Measurements from ENCODE around the gene MRPS10.

The MRPS10 gene

DNA sequence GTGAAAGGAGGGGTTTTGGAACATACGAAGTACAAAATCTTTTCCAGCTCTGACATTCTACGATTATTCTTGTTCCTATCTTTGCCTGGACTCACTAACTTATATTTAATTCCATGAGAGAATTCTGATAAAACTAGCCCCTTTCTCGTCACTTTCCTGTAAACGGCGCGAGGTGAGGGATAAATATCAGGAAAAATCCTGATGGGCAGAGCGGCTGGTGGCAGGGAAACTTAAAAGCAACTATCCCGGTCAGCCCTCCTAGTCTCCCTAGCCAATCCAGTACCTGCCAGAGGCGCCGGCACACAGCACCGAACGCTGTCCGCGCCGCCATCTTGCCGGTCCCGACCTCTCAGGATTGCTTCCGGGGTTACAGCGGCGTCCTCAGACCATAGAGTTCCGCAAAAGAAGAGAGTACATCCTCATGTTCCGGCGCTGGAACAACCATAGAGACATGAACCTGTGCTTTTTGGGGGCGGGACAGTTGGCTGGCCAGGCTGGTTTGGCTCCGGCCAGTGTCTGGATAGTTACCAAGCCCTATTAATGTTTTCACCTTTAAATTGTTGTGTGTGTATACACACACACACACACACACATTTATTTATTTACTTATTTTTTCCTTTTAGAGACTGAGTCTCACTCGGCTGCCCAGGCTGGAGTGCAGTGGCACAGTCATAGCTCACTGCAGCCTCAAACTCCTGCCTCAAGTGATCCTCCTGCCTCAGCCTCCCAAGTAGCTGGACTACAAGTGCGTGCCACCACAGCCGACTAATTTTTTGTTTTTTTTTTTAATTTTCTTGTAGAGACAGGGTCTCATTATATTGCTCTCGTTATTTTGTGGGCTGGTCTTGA, at the start of gene MRPS10:
TSS of gene MRPS10 (minus strand) at position 343 of the 849 bp plus-strand sequence. CDS start at position 331, 12 bp downstream.
- DNase-seq, result peak; percentile 92

DNA sequence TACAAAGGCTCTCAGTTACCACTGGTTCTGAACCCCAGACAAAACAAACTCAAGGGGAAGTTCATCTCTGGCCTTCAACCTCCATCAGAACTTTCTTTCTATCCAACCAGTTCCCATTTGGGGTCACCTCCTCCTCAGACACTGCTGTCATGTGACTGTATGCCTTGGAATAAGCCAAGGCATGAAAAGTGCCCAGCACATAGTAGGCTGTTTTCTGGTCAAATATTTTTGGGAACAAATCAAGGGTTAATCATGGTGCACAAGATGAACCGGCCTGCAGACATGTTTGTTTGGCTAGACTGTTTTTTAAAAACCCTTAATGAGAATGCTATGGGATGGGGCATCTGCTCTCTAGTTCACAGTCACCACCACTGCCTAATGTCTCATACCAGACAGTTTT, 48.9 kb upstream of the MRPS10 start:
- DNase-seq, result no peak

DNA sequence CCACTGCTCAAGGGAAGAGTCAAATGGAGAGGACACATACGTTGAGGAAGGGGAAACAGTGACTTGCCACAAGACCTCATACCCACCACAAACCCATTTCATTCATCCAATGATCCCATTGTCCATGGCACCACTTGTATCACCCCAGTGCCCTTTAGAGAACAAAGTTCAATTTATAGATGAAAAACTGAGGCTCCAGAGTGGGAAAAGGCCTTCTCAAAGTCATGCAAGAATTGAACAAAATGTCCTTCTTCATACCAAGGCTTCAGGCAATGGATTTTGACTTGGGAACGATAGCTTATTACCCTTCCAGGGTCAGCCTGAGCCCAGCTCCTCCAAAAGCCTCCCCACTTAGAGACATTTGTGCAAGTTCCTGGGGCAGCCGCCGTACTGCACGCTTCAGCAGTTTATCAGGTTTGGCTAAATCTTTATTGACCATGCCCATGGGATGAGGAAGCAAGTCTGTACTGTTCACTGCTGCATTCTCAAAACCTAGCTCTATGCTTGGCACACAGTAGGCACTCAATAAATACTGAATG, 47.3 kb upstream of the MRPS10 start:
- no peak for DNase-seq

DNA sequence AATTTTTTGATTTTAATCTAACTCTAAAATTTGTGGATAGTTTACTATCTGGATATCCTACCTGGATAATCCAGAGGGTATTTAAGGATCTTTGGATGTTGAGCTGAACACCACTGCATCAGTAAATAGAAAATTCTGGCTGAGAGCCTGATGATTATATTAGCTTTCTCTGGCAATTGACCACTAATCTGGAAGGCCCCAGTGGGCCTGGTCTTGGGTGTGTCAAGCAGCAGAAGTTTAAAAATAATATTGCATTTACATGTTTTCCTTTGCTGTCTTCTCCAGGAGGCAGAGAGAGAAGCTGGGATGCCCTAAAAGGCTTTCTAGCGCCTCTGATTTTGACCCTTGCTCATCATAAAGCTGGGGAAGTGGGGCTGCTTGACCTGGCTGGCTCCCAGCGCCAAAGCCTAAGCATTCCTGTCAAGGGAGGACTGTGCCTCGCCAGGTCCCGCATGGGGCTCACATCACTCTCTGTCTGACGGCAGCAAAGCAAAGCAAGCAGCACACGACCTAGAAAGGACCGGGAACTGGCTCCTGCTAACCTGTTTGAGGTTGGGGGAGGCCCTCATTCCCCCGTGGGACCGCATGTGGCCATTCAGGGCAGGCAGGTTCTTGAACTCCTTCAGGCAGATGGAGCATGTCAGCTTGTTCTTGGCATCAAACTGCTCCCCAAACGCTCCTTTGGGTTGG, 46.6 kb upstream of the MRPS10 start:
- no peak for DNase-seq

DNA sequence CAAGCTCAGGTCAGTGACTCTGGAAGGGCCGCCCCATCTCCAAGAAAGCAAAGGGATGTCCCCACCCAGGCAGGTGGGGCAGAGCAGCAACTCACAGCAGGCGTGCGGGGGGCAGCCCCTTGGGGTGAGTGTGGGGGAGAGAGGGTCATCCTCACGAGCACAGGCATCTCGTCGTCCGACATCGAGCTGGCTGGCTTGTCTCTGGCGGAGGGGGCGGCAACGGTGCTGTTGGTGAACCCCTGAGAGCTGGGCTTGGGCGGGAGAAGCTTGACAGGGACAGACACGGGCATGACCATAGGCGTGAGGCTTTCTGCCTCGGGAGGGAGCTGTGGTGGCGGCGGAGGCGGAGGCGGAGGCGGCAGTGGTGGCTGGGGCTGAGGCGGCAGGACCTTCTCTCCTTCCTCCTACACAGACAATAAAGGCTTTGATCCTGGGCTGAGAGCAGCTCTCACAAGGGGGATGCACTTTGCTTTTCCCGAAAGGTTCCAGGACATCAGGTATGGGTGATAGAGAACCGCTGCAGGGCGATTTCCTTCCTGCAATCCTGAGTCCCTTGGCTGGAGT, 45.6 kb upstream of the MRPS10 start:
- DNase-seq, result no peak

DNA sequence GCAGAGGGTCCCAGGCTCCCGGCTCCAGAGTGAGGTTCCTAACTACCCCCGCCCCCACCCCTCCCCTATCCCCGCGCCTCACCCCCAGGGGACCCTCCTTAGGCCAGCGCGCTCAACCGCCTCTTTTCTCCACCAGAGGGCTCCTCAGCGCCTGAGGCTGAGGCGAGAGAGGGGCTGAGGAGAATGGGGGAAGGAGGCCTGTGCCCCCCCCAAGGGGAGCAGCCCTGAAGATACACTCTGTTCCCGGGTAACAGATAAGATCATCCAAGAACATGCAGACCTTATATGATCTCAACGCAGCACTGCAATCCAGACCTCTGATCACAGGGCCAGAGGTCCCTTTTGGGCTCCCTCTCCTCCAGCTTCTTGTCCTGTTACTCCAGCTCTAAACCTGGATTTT, 43.3 kb upstream of the MRPS10 start:
- DNase-seq, result peak; percentile 33

DNA sequence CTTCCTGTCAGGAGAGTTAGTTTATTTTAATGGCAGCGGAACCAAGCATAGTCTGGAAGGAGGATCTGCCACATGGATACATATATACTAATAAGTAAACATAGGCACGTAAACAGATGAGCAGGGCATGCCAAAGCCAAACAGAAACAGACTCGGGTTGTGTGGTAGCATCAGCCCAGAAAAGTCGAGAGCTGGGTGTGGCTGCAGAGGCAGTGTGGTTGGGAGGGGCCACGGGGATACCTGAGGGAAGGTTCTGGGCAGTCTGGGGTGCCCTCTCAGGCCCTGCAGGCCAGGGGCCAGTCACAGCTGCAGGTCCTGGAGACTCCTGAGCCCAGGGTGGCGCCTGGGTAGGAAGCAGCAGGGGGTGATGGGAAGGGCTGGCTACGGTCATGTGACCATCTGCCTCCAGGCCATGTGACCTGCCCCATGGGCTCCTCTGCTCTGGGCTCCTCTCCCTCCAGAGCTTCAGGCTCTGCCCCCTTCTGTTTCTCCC, 42.8 kb upstream of the MRPS10 start:
- no peak for DNase-seq

DNA sequence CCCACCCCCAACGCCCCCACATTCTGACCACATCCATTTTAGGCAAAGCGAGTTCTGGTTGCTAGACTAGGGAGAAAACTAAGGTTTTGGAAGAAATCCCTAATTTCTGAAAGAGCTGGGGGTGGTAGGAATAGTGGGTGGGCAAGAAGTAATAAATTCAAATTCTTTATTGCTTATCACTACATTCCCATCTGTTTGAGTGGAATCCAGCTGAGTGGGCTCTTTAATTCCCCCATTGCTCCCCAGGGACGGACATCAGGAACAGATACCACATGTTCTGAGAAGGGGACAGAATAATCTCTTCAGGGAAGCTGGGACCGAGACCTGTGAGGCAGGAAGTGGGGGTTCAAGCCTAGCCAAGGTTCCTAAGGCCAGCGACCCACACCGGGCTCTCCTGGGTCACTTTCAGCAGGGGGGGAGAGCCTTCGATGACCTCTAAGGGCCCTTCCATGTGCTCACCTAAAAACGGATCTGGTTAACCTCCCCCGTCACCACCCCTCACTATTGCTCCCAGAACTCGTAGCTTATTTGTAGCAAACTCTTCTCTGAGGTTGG, 42.3 kb upstream of the MRPS10 start:
- DNase-seq, result no peak

DNA sequence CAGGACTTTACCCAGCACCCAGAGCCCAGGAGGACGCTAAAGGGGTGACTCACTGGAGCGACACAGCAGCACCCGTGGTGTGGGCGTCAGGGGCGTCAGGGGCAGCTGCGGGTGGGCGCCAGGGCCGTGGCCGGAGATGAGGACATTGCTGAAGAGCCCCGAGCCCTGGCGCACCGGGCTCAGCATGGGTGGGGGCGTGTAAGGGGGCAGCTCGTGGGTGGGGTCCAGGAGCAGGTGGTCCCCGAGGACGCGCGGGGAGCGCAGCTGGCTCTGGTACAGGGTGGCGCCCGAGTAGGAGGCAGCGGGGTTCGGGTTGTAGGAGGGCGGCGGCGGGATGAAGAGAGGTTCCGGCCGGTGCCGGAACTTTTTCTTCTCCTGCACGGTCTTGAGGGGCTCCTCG, 41.6 kb upstream of the MRPS10 start:
- no peak for DNase-seq

DNA sequence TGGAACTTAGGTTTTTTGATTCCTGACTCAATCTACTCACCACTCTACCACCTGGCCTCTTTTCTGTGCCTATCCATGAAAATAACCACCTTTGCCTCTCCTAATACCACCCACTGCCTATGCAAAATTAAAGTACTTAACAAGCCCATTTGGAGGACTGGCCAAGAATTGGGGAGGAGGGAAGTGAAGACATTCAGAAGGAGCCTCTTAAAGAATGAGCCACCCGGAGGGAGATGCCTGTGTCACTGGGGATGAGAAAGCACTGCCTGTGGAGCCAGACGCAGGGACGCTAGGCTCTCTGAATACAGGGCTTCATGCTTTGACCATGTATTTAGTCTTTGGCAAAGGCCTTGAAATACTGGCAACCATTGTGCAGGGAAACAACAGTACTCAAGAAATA, 40.0 kb upstream of the MRPS10 start:
- no peak for DNase-seq

DNA sequence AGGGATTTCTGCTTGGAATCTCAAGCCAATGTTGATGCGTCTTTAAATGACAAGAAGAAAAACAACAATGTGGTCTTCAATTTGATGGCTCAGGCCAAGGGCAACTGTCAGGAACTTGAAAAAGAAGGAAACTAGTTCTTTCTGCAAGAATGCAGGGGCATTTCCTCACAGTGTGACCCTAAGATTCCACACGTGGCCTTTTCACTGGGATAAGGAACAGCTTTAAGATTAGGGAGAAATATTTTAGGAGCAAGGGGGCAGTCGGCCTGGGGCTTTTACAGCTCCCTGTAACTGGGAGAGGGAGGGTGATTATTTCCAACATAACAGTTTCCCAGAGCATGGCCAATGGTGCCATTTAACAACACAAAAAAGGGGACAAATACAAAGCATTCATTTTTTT, 39.4 kb upstream of the MRPS10 start:
- no peak for DNase-seq

DNA sequence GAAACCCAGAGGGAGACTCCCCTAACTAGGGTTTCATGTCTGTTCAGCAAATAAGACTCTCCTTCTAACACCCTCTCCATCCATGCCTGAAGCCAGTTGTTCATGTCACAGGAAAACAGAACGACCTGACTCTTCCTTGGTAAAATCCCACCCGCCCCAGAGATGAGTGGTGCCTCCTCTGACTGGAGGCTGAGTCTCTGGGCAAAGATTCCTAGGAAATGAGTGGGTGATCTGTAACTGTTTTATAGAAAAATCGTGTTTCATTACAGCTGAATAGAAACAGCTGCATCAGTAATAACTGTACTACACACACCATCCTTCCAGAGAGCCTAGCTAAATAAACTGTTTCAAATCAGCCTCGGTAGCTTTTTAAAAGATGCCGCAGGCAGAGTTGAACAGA, 37.4 kb upstream of the MRPS10 start:
- DNase-seq, result no peak

DNA sequence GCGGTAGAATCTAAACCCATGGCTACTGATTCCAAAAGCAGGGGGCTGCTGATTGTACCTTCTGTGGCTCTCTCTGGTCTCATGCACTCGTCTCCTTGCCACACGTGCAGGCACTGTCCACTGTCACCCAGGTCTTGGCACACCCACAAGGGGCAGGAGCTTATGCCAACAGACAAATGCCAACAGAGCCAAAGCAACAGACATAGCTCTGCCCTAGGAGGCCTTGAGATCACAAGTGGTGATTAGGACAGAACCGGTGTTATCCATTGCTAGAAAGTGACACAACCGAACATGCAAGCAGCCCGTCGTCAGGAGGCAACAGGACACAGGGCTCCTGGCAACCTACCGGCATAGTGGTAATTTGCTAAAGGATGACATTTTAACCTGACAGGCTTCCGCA, 36.8 kb upstream of the MRPS10 start:
- DNase-seq, result no peak

DNA sequence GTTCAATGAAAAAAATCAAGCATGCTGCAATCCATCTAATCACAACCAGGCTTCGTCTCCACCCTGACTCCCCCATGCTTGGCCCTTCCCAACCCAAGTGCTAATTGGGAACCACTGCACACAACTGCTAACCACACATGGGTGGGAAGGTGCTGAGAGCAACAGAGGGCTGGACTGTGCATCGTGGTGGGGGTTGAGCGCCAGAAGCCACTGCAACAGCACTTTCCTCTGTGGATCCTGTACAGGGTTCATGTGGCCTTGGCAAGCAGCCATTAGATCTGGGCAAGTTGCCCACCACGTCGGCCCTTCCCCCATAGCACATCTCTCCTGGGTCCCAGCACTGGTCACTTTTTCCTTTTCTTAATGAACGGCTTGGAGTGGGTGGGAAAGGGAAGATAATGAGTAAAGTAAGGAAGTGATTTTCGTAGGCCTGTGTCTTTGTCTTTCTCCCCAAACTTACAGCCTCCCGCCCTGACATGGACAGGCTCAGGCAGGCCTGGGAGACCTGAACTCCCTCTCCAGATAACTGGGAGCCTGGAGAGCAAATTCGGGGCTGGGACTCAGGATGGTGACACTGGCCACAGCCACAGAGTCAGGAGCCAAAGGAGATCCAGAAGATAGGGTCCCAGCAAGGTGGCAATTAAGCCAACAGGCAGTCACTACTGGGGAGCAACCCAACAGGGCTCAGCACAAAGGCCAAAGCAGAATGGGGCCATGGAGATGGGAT, 34.4 kb upstream of the MRPS10 start:
- no peak for DNase-seq

DNA sequence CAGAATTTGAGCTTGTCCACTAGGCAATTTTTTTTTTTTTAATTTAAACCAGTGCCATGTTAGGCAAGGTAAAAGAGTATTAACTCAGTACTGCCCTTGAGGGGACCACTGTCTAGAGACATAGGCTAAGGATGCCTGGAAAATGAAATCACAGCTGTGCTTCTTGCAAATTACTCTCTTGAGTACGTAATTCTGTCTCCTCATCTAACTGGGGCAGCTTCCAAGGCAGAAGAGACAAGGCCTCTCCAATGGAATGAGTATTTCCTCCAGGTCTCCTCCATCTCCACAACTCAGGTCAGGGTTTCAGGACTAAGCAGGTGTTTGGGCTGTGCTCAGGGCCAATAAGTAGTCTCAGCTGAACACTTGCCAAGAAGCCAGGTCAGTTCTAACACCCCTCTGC, 33.8 kb upstream of the MRPS10 start:
- no peak for DNase-seq

DNA sequence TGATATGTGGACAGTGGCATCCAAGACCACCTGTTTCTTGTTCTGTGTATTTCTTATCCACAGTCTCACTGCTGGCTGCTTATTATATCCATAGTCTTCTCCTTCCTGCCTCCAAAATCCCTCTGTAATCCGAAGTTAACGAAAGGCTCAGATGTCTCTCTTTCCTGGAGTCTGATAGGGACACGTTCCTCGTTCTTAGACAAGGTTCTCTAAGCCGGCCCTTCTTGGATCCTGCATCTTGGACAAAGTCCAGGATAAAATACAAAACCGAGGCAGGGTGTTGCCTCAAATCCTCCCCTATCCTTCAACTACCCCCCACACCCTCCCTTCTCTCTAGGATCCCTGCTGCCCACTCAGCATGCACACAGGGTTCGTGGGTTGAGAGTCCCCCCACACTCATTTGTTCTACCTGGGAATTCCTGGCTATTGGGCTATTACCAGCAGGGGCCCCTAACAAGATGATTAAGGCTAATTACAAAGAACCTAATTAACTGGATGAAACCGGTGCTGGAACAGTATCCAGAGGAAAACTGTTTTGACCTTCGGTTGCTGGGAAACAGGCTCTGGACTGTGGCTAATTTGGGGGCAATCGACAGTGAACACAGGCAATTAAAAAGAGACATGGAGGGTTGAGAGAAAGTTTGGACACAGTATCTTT, 32.7 kb upstream of the MRPS10 start:
- no peak for DNase-seq

DNA sequence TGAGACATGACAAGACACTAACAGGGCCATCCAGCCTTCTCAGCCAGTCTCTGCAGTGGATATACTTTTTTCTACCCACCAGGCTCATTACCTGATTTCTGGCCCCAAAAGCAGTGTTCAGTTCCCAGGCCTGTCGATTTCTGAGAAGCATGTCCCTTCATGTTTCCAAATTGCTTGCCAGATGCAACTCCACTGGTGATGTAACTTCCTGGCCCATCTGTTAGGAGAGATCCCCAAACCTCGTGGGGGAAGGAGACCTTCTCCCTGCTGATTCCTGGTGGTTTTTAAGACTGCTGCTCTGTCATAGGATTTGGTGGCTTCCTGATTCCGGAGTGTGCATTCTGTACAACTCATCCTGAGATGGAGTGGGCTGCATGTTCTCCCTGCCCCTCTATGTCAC, 31.6 kb upstream of the MRPS10 start:
- DNase-seq, result no peak

DNA sequence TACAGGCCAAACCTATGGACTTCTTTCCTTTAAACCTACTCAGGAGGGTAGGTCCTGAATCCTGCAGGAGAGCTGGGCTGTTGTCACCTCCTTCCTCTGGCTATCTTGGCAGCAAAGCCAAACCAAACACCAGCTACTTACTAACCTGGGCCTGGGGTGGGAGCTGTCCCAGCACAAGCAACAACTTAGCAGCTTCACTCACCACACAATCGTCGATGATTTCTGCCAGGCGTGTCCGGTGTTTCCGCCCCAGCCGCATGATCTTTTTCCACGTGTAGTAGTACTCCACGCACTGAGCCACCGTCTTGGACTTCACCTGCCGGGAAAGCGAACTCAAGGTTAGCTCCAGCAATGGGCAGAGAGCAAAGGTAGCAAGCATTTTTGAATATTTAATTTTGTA, 25.4 kb upstream of the MRPS10 start:
- no peak for DNase-seq

DNA sequence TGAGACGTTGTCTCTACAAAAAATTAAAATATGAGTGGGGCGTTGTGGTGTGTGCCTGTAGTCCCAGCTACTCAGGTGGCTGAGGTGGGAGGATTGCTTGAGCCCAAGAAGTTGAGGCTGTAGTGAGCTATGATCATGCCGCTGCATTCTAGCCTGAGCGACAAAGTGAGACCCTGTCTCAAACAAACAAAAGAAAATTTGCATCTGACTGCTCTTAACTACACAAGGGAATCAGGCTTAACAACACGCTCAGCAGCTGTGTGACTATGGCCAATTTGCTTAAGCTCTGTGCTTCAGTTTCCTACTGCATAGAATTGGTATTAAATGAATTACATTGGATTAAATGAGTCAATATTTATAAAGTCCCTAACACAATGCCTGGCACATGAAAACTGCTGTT, 24.3 kb upstream of the MRPS10 start:
- no peak for DNase-seq

DNA sequence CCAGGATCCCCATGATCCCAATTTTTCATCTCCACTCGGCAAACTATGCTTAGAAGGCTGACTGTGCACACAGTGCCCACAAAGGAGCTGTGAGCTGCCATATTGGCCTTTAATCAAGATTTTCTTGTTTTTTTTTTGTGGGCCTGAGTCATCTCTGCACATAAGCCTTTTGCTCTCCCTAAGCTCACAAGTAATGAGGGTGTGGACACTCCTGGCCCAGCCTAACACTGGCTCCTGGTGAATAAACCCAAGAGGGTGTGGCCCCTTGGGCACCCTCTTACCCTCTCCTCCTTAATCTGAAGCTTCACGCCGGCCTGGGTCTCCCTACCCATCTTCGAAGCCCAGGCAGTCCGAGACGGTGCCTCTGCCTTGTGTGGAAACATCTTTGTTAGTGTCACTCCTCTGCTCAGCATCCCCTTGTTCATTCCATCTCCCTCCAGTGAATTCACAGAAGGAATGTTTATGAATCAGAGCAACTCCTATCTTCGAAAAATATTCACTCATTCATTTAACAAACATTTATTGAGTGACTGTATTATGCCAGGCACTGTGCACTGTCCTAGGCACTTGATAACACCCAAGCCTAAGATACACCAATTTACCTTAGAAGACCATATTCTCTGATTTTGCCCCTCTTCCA, 22.2 kb upstream of the MRPS10 start:
- no peak for DNase-seq

DNA sequence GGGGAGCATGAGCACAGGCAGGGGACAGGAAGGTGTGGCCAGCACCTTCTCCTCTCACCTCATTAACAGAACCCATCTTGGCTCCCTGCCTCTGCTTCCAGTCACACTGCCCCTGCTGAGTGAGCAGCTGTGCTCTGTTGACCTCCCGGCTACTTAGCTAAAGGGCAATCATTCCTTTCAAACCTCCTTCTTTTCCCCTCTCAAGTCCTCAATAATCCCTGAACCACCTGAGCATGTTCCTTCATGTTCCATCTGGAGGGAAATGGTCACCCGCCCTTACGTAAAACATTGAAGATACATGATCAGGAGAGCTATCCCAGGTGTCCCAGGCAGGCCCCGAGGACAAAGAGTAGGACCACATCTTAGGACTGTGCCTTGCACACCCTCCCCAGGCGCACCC, 21.7 kb upstream of the MRPS10 start:
- no peak for DNase-seq

DNA sequence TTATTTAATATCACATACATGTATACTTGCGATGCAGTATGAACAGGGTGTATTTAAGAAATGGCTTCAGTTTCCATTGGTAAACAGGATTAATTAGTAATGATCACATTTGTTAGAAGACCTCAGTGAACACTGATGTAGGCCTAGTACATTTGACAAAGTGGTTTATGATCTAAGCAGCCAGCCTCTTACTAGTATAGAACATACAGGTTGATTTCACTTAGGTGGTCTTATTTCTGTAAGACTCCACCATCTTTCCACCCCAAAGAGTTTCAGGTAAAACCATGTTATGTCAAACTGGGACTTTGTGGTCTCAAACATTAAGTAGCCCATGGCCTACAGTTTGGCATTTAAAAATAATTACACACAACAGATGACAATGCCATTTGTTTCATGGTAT, 20.2 kb upstream of the MRPS10 start:
- DNase-seq, result no peak
